ENCODE data around the gene MARS1. TPM values are rescaled to one million over a fixed set of nuclear protein-coding genes. Genes with fewer than 3 reads are reported as not detected.

Gene MARS1
- 101 and 103 TPM in 2 replicates for total RNA-seq

DNA sequence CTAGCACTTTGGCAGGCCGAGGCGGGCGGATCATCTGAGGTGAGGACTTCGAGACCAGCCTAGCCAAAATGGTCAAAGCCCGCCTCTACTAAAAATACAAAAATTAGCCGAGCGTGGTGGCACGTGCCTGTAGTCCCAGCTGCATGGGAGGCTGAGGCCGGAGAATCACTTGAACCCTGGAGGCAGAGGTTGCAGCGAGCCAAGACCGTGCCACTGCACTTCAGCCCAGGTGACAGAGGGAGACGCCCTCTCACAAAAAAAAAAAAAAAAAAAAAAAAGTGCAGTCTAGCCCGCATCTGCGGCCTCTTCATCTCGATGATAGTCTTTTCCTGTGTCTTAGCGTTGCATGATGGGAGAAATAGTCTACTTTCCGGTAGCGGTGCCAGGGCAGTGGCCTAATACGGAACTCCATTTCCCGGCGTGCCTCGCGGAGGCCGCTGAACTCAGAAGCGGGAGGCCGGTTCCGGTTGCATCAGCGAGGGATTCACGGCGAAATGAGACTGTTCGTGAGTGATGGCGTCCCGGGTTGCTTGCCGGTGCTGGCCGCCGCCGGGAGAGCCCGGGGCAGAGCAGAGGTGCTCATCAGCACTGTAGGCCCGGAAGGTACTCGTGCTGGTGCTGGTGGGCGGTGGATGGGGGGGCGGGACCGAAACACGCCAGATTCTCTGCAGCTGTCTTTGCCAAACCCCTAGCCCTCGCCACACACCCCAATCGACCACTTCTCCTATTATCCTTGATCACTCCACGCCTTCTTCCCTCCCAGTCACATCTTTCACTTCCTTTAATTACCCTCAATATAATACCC lies at the start of gene MARS1:
Gene MARS1 (plus strand): TSS at position 472 of the 805 bp plus-strand sequence. CDS start 23 bp downstream, at position 495.

DNA sequence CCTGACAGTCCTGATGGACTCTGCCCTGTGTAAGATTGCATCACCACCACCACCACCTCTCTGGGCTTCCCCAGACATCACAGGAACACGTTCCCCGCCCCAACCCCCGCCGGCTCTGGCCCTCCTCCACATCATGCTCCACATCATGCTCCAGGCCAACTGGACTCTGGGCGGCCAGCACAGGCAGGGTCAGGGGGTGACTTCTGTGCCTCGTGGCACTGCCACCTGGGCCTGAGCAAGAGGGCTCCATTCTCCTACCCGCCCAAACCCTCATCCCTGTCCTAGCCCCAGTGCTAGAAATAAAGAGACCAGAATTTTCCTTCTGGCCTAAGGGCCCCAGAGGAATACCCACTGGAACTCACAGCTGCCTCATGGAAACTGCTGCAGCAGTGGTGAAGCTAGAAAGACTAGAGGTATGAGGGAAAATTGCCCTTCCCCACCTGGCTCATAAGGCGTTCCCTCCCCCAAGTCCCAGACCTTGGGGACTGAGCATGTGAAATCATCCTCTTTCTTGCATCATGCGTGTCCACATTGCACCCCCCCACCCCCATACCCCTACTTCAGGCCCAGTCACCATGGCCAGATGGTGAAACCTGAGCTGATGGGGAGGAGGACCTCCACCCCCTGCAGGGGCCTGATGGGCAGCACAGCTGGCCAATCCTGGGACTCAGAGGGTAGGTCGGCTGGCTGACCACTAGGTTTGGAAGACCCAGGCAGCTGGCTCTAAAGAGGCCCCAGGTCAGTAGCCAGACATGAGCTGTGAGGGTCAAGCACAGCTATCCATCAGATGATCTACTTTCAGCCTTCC lies 33.1 kb upstream of the MARS1 start, which contains the start of gene INHBE:
Gene INHBE (plus strand): TSS at position 742 of the 808 bp plus-strand sequence. CDS start 230 bp downstream, outside the sequence.

DNA sequence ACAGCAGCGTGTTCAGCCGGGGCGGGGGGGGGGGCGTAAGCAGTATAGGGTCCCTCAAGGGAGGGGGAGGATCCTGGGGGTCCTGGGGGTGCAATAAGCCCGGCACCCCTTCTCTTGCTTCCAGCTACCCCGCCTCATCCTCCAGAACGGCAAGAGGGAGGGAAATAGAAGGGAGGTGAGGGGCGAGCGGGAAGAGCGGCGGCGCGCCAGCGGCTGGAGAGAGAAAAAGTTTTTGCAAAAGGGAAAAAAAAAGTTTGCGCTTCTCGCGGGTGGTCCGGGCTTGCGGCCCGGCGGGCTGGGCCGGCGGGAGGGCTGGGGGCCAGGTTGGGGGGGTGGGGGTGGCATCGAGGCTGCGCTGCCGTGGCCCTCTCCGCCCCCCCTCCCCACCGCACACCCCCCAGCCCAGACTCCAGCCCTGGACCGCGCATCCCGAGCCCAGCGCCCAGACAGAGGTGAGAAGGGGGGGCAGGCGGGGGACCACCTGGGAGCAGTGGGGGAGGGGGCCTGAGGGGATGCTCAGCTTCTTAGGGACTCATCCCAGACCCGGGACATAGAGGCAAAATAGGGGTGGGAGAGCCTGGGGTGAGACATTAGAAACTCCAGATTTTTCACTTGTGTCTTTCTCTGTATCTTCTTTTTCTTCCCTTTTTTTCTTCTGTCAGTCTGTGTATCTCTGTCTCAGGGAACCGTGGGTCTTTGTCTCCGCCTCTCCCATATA lies 28.0 kb upstream of the MARS1 start, which contains the start of gene GLI1:
Gene GLI1 (plus strand): TSS at position 36 of the 718 bp plus-strand sequence. CDS start 3,907 bp downstream, outside the sequence.

GRCh38 chr12:57479376-57480115 lies 8.3 kb upstream of the MARS1 start, which contains the start of gene ARHGAP9:
Gene ARHGAP9, minus strand, starts transcription at chr12:57479866. Its CDS starts 460 bp downstream, at chr12:57479406.

GRCh38 chr12:57520053-57520818 lies 32.4 kb downstream of the MARS1 start, which contains the start of gene DDIT3:
Gene DDIT3, minus strand, starts transcription at chr12:57520514. Its CDS starts 3,108 bp downstream, at chr12:57517406.

DNA sequence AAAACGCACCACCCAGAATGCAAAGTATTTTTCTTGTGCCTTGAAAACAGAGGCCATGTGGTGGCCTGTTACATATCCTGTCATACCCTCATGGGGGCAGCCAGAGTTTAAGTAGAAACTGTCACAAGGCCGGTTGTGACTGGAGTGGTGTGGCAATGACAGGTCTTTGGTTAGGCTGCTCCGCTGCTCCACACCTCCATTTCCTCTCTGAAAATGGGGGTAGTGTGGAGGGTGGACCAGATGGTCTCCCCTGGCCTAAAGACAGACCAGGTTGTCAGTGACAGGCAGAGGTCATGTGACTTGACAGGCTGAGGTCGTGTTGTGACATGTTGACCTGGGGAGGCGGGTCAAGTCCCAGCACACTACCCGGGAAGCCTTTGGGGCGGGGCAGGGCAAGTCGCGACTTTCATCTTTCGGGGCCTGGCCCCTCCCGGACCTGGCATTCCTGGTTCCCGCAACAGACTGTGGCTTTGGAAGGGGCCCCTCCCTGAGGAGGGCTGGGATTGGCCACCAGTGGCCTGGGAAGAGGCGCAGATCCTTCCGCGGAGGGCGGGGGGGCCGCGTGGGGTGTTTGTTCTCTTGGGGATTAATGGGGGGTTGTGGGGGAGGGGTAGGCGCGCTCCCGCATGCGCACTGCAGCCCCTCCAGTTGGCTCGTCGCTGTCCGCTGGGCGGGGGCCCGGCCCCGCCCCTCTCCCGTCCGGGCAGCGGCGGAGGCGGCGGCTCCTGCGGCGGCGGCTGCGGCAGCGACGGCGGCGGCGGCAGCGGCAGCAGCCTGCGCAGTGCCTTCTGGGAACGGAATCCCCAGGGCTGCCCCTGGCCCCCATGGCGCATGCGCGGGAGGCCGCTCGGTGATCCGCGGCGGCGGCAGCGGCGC lies 34.4 kb downstream of the MARS1 start, which contains the start of gene MBD6:
Gene MBD6 (plus strand): TSS at position 814 of the 876 bp plus-strand sequence. CDS start 1,480 bp downstream, outside the sequence.

DNA sequence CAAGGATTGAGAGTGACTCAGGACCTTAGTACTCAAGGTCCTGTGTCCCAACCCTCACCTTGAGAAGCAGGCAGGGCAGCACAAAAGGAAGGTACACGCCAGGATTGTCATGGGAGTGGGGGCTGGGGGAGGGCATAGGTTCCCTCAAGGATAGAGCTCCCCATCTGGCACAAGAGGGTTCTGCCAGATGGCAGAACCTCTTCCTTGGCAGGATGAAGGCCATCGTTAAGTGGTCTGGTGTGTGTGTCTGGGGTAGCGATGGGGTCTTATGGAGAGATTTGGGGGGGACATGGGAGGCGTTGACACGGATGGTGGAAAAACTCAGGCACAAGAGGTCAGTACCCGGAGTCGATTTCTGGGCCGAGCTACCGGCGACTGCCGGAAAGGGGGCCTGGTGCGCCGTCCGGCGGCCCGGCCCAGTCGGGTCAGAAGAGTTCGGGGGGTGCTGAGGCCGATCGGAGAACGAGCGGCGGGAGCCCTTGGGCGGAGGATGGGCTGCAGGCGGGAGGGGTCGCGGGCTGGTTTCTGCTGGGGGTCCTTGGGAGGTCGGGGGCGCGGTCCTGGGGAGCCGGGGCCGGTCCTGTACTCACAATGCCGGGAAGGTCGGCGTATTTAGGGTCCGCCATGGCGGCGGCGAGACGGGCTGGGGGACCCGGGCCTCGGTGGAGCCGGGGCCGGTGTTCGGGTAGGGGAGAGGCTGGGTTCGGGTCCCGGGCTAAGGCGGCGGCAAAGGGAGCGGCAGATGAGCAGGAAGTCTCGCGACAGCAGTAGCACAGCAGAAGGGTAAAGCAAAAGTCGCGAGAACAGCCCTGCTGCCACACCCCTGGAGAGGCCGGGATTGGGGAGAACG lies 58.8 kb downstream of the MARS1 start, which contains the start of gene DCTN2:
Gene DCTN2 (minus strand): TSS at position 755 of the 850 bp plus-strand sequence. CDS start 129 bp downstream, at position 626.

DNA sequence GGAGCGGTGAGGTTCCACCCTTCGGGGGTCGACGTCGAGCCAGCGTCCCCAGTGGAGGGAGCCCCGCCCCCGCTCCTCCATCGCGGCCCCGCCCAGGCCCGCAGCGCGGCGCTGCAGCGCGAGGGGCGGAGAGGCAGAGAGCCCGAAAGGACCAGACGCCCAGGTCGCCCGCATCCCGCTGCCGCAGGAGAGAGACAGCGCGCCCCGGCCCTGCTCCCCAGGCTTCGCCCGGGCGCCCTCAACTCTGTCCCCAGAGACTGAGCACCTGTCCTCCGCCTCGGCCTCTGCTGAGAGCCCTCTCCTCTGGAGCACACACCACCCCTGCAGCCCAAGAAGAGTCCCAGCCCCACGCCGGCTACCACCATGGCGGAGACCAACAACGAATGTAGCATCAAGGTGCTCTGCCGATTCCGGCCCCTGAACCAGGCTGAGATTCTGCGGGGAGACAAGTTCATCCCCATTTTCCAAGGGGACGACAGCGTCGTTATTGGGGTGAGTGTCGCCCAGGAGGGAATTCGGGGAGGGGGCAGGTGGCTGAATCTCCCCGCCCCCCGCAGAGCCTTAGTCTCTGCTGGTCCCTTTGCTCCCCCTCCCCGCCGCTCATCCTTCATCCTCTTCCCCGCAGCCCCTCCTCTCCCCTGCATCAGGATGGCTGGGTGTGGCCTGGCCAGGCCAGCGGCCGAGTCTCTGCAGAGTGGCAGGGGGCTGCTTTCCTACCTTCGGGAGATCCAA lies 62.2 kb downstream of the MARS1 start, which contains the start of gene KIF5A:
Gene KIF5A (plus strand): TSS at position 136 of the 732 bp plus-strand sequence. CDS start 228 bp downstream, at position 364.

Other genes starting within 250 kb of the MARS1 start
- gene STAC3, start 236.9 kb upstream of the MARS1 start, total RNA-seq = not detected in 2 replicates
- 9.6 TPM in 2 replicates for gene R3HDM2, start 57.0 kb upstream of the MARS1 start, total RNA-seq
- not detected in 2 replicates for gene INHBC, start 53.3 kb upstream of the MARS1 start, total RNA-seq
- gene INHBE, start 32.8 kb upstream of the MARS1 start, total RNA-seq = 0.05 TPM in 1 of 2 replicates, not detected in the other
- not detected in 2 replicates for gene GLI1, start 28.3 kb upstream of the MARS1 start, total RNA-seq
- not detected in 2 replicates for gene ARHGAP9, start 8.2 kb upstream of the MARS1 start, total RNA-seq
- gene DDIT3, start 32.4 kb downstream of the MARS1 start, total RNA-seq = 12.1 and 15.1 TPM in 2 replicates
- 5.1 and 10.9 TPM in 2 replicates for gene MBD6, start 34.8 kb downstream of the MARS1 start, total RNA-seq
- 196 and 201 TPM in 2 replicates for gene DCTN2, start 59.1 kb downstream of the MARS1 start, total RNA-seq
- 0.07 TPM in 1 of 2 replicates, not detected in the other for gene KIF5A, start 62.0 kb downstream of the MARS1 start, total RNA-seq
- gene PIP4K2C, start 103.1 kb downstream of the MARS1 start, total RNA-seq = 4.7 and 5.6 TPM in 2 replicates
- 0.40 and 2.0 TPM in 2 replicates for gene DTX3, start 116.8 kb downstream of the MARS1 start, total RNA-seq
- gene ARHGEF25, start 123.4 kb downstream of the MARS1 start, total RNA-seq = 0.07 and 0.15 TPM in 2 replicates
- 0.13 TPM in 1 of 2 replicates, not detected in the other for gene B4GALNT1, start 145.1 kb downstream of the MARS1 start, total RNA-seq
- 185 and 229 TPM in 2 replicates for gene OS9, start 206.1 kb downstream of the MARS1 start, total RNA-seq